GM21360 (cell line): ENCODE results near the gene IGFL1.
"Not testable (repeated sequence)": the region's sequence is repeated elsewhere in the genome, so short reads cannot be mapped to it uniquely, and the experiment has no call there.

Experiments used
- ATAC-seq: cut with Tn5 transposase; IDR thresholded peaks from one replicate; pipeline ENCODE4 v1.9.1; 2021; ENCODE audit warnings: mild to moderate bottlenecking, moderate library complexity; ENCODE audit not compliant: unreplicated experiment

IGFL1 gene

DNA sequence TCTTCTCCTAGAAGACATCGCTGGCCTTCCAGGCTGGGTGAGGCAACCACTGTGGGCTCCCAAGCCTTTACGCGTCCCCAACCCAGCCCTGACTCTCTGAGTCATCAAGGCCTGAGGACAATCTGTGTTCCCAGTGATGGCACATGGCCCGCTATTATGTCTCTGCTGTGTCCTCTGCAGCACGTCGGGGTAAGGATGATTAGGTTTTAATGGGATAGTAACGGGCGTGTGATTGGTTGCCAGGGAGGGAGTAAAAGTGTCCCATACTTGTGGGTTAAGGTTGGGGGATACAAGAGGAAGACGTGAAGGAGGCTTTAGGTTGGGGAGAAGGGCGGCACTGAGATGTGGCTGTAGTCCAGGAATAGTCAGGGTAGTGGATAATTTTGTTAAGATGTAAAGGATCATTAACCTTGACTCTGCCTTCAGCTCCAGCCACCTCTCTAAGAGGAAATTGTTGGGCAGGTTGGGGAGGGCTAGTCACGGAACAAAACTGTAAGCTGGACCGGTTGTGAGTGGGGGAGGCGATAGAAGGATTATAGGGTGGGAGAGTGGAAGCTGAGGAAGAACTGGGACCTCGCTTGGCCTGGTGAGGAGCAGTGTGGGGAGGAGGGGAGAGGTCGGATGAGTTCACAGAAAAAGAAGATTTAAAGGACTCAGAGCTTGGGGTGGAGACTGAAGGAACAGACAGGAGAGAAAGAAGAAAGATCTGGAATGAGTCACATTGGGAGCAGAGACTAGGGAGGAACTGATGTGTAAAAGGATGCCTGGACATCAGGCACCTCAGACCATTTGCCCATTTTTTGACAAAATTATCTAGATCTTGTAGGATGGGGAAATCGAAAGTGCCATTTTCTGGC, 27.9 kb upstream of the IGFL1 start:
- ATAC-seq: no peak

DNA sequence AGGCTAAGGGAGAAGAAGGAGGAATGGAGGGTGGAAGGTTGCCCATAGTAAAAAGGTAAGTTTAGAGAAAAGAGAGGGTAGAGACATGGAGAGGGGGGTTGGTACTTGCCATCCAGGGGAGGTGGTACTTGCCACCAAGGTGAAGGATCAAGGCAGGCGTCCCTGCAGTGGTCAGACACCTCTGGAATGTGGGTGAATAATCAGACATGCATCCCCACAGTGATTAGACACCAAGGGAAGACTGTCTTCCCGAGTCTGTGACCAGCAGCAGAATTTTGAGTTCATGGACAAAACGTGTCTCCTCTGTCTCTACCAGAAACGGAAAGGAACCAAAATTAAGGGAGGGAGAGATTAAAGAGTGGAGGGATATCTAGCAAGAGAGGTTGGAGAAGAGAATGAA, 27.1 kb upstream of the IGFL1 start:
- ATAC-seq: no peak

DNA sequence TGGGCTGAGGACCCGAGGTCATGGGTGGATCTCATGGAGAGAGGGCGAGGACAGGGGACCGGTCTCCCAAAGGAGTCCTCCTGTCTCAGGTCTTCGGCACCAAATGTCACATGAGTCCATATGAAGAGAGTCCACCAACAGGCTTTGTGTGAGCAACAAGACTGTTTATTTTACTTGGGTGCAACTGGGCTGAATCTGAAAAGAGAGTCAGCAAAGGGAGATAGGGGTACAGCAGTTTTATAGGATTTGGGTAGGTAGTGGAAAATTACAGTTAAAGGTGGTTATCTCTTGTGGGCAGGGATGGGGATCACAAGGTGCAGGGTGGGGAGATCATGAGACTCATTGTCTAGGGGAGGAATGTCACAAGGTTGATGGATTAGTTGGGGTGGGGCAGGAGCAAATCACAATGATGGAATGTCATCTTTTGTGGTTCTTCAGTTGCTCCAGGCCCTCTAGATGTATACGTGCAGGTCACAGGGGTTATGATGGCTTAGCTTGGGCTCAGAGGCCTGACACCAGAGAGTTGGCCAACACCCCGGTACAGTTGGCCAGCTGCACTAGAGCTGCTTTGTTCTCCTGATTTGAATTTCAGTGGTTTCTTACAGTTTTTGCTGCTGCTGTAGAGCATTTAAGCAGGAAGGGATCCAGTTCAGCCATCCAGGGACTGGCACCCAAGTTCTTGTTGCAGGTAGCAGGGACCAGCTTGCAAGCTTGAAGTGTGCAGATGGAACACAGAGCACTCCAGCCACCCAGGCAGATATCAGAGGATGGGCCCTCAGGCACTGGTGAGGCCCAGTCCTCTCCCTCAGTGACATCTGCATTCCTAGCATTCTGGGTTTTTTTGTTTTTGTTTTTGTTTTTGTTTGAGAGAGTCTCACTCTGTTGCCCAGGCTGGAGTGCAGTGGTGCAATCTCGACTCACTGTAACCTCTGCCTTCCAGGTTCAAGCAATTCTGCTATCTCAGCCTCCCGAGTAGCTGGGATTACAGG, 26.4 kb upstream of the IGFL1 start:
- no peak for ATAC-seq

DNA sequence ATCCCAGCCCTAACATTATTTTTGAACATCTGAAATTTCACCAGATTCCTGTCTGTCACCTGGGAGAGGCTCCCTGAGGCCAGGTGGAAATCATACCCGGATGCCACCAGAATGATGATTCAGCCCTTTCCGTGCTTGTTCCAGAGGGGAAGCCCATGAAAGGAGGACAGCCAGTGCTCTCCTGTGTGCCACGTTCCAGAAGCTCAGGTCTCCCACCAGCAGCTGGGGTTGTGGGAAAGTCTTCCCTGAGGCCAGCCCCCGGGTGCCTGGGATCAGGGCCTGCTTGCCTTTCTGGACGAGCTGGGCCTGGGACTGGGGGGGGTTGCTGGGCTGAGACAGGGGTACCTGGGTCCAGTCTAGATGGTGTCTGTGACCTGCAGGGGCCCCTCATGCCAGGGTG, 25.5 kb upstream of the IGFL1 start:
- no peak for ATAC-seq

DNA sequence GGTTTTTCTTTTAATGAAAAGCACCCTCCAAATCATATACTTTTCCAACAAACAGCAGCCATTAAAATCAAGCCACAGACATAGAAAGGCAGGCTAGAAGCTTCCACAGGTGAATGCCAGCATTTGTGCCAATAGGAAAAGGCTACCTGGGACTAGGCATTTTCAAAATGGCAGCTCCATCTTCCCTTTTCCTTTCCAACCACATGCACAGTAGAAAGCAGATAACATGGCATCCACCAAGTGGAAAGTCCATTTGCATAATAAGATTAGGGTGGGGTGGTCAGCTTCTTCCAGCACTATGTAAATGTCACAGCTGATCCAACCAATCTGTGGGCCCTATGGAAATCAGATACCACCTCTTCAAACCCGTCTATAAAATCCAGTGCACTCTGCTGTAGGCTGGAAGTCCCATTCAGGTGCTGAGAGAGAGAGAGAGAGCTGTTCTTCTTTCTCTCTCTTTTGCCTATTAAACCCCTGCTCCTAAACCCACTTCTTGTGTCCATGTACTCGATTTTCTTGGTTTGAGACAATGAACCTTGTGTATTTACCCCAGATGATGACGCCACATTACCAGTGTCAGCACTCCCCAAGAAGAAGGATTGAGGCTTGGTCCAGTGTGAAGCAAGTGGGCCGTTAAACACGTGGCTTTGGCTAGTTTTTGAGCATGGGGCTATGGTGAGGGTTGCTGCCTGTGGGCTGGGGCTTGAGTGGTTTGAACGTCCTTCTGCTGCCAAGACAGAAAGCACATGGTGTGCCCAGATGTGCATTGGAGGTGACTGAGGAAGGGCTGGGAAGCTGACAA, 24.2 kb upstream of the IGFL1 start:
- ATAC-seq: no peak

DNA sequence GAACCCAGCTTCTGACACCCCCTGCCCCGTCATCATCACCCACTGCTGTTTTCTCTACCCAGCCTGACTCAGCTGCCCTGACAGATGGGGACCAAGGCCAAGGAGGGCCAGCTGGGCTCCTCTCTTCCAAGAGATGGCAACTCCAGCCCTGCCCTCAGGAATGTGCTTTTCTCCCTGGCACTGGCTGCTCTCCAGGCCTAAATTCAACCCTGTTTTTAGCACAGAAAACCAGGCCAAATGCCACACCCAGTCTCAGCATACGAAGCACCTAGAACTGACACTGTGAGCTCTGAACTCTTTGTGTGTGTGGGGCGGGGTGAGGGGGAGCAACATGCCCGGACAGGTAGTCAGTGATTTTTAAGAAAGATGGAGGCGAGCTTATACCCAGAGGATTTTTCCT, 23.4 kb upstream of the IGFL1 start:
- ATAC-seq: no peak

DNA sequence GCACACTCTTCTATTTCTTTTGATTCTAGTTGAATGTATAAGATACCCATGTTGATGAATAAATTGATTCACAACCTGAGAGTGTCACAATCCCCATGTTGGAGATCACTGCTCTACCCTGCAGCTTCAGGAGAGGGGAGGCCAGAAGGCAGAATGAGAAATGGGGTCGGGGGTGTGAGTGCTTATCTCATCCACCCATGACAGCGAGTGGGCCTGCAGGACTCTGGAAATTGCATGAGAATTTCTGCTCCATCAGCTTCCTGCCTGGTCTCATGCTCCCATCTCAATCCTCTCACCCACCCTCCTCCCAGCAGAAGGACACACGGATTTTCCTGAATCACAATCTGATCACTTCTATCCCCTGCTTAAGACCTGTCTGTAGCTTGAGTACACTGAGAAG, 22.9 kb upstream of the IGFL1 start:
- no peak for ATAC-seq

DNA sequence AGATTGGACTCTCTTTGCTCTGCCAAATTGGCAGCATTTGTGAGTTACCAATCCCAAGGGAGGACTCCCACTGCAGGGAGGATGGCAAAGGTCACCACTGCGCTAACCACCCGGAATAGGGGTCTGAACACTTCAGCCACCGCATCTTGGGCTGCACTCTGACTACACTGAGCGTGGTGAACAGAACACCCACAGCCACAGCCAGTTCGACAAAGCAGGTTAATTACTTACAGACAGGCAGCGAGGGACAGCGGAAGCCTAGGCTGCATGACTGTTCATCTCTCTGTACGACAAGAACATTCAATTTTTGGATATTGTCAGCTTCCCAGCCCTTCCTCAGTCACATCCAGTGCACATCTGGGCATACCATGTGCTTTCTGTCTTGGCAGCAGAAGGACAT, 21.7 kb upstream of the IGFL1 start:
- ATAC-seq: not testable (repeated sequence)

DNA sequence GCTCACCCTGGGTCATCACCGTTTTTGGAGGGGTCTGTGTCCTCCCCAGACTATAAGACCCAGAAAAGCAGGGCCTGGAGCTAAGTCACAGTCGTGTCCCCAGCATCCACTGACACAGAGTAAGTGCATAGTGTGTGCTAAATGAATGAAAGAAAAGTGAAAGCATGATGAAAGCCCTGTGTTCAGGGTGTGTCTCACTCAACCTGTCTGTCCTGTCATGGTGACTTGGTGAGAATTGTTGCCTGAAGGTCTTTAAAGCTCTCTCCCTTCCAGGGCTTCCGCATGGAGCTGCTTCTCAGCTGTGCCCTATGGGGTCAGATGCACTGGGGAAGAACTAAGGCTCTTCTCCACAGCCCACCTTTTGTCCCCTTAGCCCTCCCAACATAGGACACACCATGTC, 20.5 kb upstream of the IGFL1 start:
- no peak for ATAC-seq

DNA sequence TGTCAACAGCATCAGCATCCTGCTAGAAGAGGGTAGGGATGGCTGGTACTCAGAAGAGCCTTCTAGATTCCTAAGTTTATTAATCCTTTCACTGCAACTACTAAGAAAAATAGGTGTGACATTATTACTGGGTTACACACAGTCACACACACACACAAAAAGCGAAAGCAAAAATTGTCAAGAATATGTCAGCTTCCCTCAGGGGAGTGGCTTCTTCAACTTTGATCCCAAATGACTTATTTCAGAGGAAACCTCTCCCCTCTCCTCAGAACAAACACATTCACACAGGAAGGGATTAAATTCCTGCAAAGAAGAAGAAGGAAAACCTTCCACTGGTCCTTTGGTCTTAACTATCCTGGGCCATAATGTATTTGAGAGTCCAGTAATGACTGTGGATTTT, 20.1 kb upstream of the IGFL1 start:
- ATAC-seq: no peak

DNA sequence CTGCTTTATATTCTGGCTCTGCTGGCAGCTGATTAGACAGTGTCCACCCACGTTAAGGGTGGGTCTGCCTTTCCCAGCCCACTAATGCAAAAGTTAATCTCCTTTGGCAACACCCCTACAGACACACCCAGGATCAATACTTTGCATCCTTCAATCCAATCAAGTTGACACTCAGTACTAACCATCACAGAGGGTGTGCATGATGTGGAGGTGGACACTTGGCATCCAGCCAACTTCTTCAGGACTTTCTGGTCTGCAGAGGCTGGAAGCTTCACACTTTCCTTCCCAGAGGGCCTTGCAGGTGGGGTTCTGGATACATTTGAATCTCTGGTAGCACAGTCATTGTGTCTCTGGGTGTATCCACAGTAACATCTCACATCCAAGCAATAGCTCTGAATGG, 18.9 kb upstream of the IGFL1 start:
- no peak for ATAC-seq

DNA sequence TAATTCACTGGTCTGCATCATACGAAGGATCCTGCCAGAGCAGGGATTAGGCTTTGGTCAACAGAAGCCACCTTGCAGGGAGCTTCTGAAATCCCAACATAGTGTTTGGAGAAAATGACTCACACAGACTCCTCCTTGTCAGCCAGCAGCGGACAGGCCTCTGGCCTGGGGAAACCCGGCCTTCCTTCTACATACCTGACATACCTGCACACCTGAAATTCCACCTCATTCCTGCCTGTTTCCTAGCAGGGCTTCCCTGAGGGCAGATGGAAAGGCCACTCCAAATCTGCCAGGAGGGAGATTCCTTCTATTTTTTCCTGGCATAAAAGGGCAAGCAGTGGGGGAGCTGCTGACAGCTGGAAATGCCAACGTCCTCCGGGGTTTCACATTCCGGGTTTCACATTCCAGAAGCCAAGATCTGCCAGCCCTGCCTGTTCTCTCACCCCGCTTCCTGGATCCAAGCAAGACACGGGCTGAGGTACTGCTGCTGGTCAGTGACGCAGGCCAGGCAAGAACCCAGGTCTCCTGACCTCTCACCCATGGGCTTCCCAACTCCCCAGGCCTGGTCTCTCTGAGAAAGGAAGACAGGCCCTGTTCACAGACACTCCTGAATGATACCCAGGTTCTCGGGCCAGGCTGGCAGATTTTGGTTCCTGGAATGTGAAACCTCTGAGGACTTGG, 18.2 kb upstream of the IGFL1 start:
- ATAC-seq: no peak

DNA sequence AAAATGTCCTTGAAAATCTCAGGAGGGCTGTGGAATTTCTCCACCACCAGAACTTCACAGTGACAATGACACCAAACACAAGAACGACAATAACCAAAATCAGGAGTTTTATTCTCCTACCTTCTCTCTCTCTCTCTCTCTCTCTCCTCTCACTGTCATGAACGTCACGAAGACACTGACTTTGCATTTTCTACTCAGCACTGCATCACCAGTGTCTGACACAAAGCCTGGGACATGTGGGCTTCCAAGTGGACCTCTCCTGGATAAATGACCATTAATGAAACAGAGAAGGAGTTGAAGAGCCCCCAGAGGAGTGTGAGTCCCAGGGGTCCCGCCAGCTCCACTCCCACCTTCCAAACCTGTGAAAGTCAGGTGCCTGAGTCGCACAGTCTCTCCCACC, 16.9 kb upstream of the IGFL1 start:
- ATAC-seq: not testable (repeated sequence)

DNA sequence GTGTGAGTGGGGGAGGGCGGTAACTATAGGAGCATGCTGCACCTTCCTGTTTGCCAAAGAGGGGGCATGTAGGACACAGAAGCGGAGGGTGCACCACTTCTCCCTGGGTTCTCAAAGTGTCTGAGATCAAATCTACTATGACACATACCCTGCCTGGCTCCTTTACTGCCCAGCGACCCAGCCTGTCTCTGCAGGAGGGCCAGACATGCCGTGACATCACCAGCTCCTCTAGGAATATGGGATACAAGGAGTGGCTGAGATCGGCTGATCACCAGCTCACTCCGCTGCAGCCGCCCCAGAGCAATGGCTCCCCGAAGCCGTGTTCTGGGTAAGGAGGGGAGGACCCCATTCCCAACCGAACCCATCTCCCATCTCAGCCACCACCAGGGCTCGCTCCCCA, 16.4 kb upstream of the IGFL1 start:
- ATAC-seq: no peak

DNA sequence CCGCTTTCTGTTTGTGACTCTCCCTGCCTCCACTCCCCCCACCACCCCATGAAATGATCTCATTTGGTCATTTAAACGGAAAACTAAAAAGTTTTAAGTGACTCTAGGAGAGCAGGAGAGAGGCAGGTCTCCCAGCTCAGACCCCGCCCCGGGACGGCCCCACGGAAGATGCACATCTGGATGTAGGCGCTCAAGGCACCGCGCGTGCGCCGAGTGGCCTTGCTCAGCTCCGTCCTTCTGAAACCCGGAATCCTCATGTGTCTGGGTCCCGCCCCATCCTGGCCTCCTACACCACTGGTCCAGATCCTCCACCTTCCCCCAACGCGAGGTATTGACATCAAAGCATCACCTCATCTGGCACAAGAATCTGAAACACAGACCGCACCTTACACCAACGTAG, 15.7 kb upstream of the IGFL1 start:
- ATAC-seq: no peak

DNA sequence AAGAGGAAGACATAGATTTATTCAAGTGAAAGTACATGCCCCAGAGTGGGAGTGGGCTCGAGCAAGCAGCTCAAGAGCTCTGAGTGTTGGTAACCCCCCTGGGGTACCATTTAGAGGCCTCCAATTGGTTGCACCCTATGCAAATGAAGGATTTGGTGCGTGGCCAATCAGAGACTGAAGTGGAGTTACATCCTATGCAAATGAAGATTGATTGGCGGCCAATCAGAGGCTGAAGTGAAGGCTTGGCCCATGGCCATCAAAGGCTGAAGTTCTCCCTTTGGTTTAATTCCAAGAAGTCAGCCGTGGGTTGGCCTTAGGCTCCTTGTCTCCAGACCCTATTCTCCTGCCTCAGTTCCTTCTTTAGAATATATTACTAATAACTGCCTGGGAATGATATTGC, 12.9 kb upstream of the IGFL1 start:
- no peak for ATAC-seq

DNA sequence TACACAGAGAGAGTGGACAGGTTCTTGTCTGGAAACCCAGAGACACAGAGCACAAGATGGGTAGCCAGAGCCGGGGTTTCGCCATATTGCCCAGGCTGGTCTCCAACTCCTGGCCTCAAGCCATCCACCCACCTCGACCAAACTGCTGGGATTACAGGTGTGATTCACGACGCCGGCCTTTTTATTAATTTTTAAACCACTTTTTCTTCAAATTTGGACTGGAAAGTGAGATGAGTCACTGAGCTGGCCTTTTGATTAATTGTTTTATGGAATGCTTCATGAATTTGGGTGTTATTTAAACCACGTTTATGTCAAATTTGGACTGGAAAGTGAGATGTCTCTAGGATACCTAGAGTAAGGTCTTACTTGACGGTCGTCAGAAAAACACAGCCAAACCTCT, 12.1 kb upstream of the IGFL1 start:
- no peak for ATAC-seq

DNA sequence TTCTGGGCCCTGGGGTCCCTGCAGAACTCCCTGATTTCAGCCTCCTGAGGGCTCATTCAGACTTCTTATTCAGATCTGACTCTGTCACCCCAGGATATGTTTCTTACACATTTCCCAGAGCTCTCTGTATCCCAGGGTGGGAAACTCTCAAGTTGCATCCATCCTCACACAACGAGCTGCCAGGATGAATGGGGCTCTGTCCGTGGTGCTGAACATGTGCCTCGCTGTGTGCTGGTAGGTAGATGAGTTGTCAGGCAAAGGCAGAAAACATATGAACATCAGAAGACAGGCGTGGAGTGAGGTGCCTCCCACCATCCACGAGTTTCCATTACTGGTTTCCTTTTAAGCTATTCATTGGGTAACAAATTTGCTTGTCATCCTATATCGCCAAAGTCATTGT, 11.4 kb upstream of the IGFL1 start:
- no peak for ATAC-seq

DNA sequence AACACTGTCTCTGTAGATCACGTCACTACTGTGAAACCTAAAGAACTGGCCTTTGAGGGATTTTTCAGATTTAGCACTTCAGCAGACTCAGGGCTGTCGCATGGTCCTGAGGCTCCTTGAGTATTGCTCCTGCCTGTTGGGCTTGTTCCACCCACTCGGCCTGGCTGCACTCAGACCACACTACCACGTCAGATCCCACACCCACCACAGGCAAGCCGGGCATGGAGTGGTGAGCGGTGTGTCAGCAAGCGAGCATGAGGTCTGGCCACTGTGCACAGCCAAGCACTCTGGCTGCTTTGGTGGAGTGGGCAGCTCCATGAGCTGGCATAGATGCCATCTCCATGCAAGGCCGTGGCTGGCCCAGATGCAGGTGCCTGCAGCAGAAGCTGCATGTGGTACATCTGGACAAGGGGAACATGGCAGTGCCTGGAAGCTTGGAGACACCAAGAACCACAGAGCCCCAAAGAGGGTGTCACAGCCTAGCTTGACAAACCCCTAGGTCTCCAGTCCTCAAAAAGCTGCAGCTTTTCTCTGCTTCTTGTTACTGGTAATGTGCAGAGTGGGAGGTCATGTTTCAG, 9.4 kb upstream of the IGFL1 start:
- no peak for ATAC-seq

DNA sequence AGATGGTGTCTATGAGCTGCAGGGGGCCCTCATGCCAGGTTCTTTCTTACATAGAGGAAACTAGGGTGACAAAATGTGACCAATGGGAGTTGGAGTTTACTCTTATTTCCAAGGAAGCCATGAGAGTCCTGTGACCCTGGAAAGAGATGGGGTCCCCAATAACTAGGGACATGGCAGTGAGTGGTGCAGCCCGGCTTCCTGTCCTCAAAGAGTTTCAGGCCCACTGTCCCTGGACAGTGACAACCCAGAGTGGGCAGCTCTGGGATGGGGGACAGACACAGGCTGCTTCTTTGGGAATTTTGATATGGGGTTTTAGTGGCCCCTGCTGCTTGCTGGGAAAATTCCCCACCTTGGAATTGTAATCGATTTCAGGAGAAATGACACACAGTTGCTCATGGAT, 8.4 kb upstream of the IGFL1 start:
- no peak for ATAC-seq
